ENCODE measurements around the gene SRP54. TPM values are rescaled to one million over a fixed set of nuclear protein-coding genes. Genes with fewer than 3 reads are reported as not detected.

Gene SRP54
- total RNA-seq, 2 donors from 2014 or later: 58.3 to 80.3 TPM

DNA sequence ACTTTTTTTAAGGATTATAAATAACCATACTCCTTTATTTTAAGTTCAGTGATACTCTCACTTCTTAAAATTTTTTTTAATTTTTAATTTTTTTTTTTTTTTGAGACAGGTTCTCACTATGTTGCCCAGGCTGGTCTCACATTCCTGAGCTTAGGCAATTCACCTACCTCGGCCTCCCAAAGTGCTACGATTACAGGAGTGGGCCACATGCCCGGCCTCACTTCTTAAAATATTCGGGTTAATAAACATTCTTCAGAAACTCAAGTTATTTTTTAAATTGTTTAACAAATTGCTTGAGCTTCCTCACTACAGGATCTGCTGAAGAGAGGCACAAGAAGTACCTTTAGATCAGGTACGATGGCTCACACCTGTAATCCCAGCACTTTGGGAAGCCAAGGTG is 4.3 kb upstream of the SRP54 start:
- WGBS, 2 experiments (ENCODE audit: insufficient coverage in 1 of 2, insufficient read length in 1 of 2): 95 to 99% methylated on average over 3 to 5 of the region's 5 CpGs
- Mint-ChIP-seq H3K36me3 (ENCODE audit: low read depth) (peaks cover 2% of the 10 kb centered on the region), H3K27ac (no peak overlapping the region), H3K9me3 (no peaks in the 10 kb centered on the region), H3K4me1 (peaks cover 3% of the 10 kb centered on the region), H3K27me3 (ENCODE audit: insufficient read depth) (peaks cover 2% of the 10 kb centered on the region), H3K4me3 (no peak overlapping the region)
- Histone ChIP-seq H3K9me3 (ENCODE audit: control insufficient read depth, low read length) (no peaks in the 10 kb centered on the region), H3K36me3 (ENCODE audit: control insufficient read depth, insufficient read depth, low read length) (no peaks in the 10 kb centered on the region), H3K4me3 (ENCODE audit: low read length) (no peak overlapping the region), H3K27me3 (ENCODE audit: control insufficient read depth, insufficient read depth, low read length, poor library complexity, severe bottlenecking) (no peaks in the 10 kb centered on the region), H3K9ac (ENCODE audit: extremely low read depth, low read length, poor library complexity, severe bottlenecking) (no peak overlapping the region), H3K4me1 (ENCODE audit: control insufficient read depth, insufficient read depth, low read length) (no peaks in the 10 kb centered on the region), H3K27ac (ENCODE audit: low read depth, low read length) (no peak overlapping the region)
- no peak for DNase-seq
- TF ChIP-seq, protein P1, sequence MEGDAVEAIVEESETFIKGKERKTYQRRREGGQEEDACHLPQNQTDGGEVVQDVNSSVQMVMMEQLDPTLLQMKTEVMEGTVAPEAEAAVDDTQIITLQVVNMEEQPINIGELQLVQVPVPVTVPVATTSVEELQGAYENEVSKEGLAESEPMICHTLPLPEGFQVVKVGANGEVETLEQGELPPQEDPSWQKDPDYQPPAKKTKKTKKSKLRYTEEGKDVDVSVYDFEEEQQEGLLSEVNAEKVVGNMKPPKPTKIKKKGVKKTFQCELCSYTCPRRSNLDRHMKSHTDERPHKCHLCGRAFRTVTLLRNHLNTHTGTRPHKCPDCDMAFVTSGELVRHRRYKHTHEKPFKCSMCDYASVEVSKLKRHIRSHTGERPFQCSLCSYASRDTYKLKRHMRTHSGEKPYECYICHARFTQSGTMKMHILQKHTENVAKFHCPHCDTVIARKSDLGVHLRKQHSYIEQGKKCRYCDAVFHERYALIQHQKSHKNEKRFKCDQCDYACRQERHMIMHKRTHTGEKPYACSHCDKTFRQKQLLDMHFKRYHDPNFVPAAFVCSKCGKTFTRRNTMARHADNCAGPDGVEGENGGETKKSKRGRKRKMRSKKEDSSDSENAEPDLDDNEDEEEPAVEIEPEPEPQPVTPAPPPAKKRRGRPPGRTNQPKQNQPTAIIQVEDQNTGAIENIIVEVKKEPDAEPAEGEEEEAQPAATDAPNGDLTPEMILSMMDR (conservative IDR thresholded peaks at IDR 0.05): no peak

DNA sequence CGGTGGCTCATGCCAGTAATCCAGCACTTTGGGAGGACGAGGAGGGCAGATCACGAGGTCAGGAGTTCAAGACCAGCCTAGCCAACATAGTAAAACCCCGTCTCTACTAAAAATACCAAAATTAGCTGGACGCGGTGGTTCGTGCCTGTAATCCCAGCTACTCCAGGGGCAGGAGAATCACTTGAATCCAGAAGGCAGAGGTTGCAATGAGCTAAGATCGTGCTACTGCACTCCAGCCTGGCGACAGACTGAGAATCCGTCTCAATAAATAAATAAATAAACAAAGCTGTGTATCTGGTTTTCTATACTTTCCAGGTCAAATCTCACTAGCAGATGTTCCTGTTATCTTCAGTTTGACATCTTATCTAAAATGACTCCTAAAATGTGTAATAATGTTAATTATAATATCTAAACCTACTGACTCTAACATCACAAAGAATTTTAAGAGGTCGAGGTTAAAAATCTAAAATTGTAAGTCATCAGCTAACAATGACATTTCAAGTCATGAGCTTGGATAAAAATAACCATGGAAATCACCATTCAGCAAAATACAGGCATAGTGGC is 2.4 kb upstream of the SRP54 start:
- no peaks in the 10 kb centered on the region for H3K4me1 ChIP-seq (ENCODE audit: control insufficient read depth, insufficient read depth, low read length)
- H3K27me3 ChIP-seq (ENCODE audit: control insufficient read depth, insufficient read depth, low read length, poor library complexity, severe bottlenecking): no peaks in the 10 kb centered on the region
- TF ChIP-seq, protein P1 (conservative IDR thresholded peaks at IDR 0.05): no peak
- Mint-ChIP-seq H3K27ac (no peak overlapping the region), H3K9me3 (no peaks in the 10 kb centered on the region), H3K4me1 (peaks cover 7% of the 10 kb centered on the region), H3K4me3 (no peak overlapping the region), H3K27me3 (ENCODE audit: insufficient read depth) (peaks cover 2% of the 10 kb centered on the region), H3K36me3 (ENCODE audit: low read depth) (peaks cover 3% of the 10 kb centered on the region)
- WGBS, 2 experiments (ENCODE audit: insufficient coverage in 1 of 2, insufficient read length in 1 of 2): 93 to 97% methylated on average over 10 to 11 of the region's 11 CpGs
- H3K27ac ChIP-seq (ENCODE audit: low read depth, low read length): no peak overlapping the region
- peaks cover 3% of the 10 kb centered on the region for H3K36me3 ChIP-seq (ENCODE audit: control insufficient read depth, insufficient read depth, low read length)
- peak overlapping the region; percentile 97 for H3K4me3 ChIP-seq (ENCODE audit: low read length)
- no peak for DNase-seq
- H3K9me3 ChIP-seq (ENCODE audit: control insufficient read depth, low read length): no peaks in the 10 kb centered on the region
- peak overlapping the region; percentile 70 for H3K9ac ChIP-seq (ENCODE audit: extremely low read depth, low read length, poor library complexity, severe bottlenecking)

DNA sequence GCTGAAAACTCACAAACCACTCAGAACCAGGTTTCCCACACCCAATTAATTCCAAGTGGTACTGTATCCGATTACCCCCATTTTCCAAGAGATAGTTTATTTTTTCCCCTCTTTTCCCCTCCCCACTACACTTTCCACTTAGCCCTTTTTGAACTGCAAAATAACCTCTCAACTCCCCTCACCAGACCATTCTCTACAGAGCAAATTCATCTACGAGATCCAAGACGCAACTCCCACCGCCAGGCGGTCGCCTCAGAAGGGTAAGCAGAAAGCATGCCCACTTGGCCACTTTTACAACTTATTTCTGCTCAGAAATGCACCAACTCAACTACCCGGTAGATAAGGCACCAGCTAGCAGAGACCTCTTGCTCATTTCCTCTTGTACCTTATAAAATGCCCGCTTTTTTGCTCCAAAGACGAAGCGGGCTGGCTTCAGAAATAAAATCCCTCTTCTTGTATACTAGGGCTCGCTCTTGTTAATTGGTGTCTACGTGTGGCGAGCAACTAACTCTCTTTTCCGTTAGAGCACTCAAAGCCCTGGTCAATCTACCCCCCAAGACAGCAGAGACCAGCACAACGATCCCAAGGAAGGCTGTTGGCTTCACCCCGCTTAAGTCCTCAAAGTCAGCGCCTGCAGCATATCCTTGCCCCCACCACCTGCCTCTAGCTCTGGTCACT is 910 bp upstream of the SRP54 start:
- Mint-ChIP-seq H3K36me3 (ENCODE audit: low read depth) (peaks cover 3% of the 10 kb centered on the region), H3K4me3 (no peak overlapping the region), H3K9me3 (no peaks in the 10 kb centered on the region), H3K4me1 (peaks cover 11% of the 10 kb centered on the region), H3K27ac (no peak overlapping the region), H3K27me3 (ENCODE audit: insufficient read depth) (peaks cover 2% of the 10 kb centered on the region)
- H3K27ac ChIP-seq (ENCODE audit: low read depth, low read length): peak overlapping the region; percentile 96
- no peaks in the 10 kb centered on the region for H3K9me3 ChIP-seq (ENCODE audit: control insufficient read depth, low read length)
- no peaks in the 10 kb centered on the region for H3K27me3 ChIP-seq (ENCODE audit: control insufficient read depth, insufficient read depth, low read length, poor library complexity, severe bottlenecking)
- H3K9ac ChIP-seq (ENCODE audit: extremely low read depth, low read length, poor library complexity, severe bottlenecking): peak overlapping the region; percentile 70
- peak; percentile 76 for DNase-seq
- 0% methylated on average over 10 to 17 of the region's 17 CpGs for WGBS, 2 experiments (ENCODE audit: insufficient coverage in 1 of 2, insufficient read length in 1 of 2)
- no peaks in the 10 kb centered on the region for H3K4me1 ChIP-seq (ENCODE audit: control insufficient read depth, insufficient read depth, low read length)
- peak overlapping the region; percentile 97 for H3K4me3 ChIP-seq (ENCODE audit: low read length)
- peaks cover 5% of the 10 kb centered on the region for H3K36me3 ChIP-seq (ENCODE audit: control insufficient read depth, insufficient read depth, low read length)
- TF ChIP-seq, protein P1 (conservative IDR thresholded peaks at IDR 0.05): peak; percentile 62
